RWPE2 (cell line): ENCODE measurements around the gene DHX58.
A peak's percentile ranks its signal among the peaks of the same experiment; 100 is the strongest.

Source experiments
- ATAC-seq: fragments of 200-7000 bp; cut with Tn5 transposase; 3 replicates; pipeline ENCODE4 v1.9.1; 2021; ENCODE audit warnings: low read depth
- DNase-seq: peaks from one replicate; pipeline ENCODE4 v3.0.0-alpha.2; 2020; ENCODE audit warnings: low spot score
- H3K27ac ChIP-seq: fragments of 450-650 bp; 2 replicates; pipeline ENCODE4 v1.5.1; 2017; ENCODE audit warnings: mild to moderate bottlenecking; ENCODE audit not compliant: poor library complexity, severe bottlenecking
- H3K27me3 ChIP-seq: fragments of 250-450 bp; sonication (Bioruptor Pico); 2 replicates; pipeline ENCODE4 v1.5.1; 2021; ENCODE audit warnings: mild to moderate bottlenecking, moderate library complexity; ENCODE audit not compliant: insufficient read depth, poor library complexity, severe bottlenecking
- H3K36me3 ChIP-seq: fragments of 250-450 bp; sonication (Bioruptor Pico); 2 replicates; pipeline ENCODE4 v1.5.1; 2020; ENCODE audit warnings: low read depth, mild to moderate bottlenecking, moderate library complexity
- H3K4me1 ChIP-seq: fragments of 250-450 bp; sonication (Bioruptor Pico); 2 replicates; pipeline ENCODE4 v1.5.1; 2021; ENCODE audit warnings: mild to moderate bottlenecking, moderate library complexity; ENCODE audit not compliant: insufficient read depth, poor library complexity, severe bottlenecking
- H3K4me3 ChIP-seq: fragments of 250-450 bp; sonication (Bioruptor Pico); 2 replicates; pipeline ENCODE4 v1.5.1; 2021; ENCODE audit warnings: mild to moderate bottlenecking, moderate library complexity; ENCODE audit not compliant: severe bottlenecking
- H3K9me3 ChIP-seq: fragments of 250-450 bp; sonication (Bioruptor Pico); 2 replicates; pipeline ENCODE4 v1.5.1; 2021; ENCODE audit warnings: mild to moderate bottlenecking, moderate library complexity; ENCODE audit not compliant: severe bottlenecking
- CTCF ChIP-seq: fragments of 450-650 bp; IDR thresholded peaks from one replicate; pipeline ENCODE4 v1.5.1; 2017; ENCODE audit warnings: mild to moderate bottlenecking, moderate library complexity; ENCODE audit not compliant: poor library complexity, severe bottlenecking

DHX58 gene

GRCh38 chr17:42076797-42077559, 35.5 kb downstream of the DHX58 start:
- H3K9me3 ChIP-seq: no peaks in the 10 kb centered on the region
- H3K4me1 ChIP-seq: no peaks in the 10 kb centered on the region

GRCh38 chr17:42075789-42076188, 36.7 kb downstream of the DHX58 start:
- DNase-seq (no peak), ATAC-seq (no peak)
- Histone ChIP-seq H3K27me3 (peaks cover 8% of the 10 kb centered on the region), H3K36me3 (no peaks in the 10 kb centered on the region), H3K4me3 (no peak overlapping the region), H3K4me1 (no peaks in the 10 kb centered on the region), H3K27ac (no peak overlapping the region), H3K9me3 (no peaks in the 10 kb centered on the region)
- no peak for TF ChIP-seq CTCF

More at GRCh38 chr17:42076797-42077559, 35.5 kb downstream of the DHX58 start:
- TF ChIP-seq CTCF: no peak
- Histone ChIP-seq H3K4me3 (no peak overlapping the region), H3K27me3 (peaks cover 2% of the 10 kb centered on the region), H3K27ac (no peak overlapping the region), H3K36me3 (no peaks in the 10 kb centered on the region)
- ATAC-seq (no peak), DNase-seq (no peak)

GRCh38 chr17:42072323-42073187, 40.0 kb downstream of the DHX58 start:
- DNase-seq (no peak), ATAC-seq (peak; percentile 28; the same call in 1 of the 3 replicates)
- Histone ChIP-seq H3K27ac (no peak overlapping the region), H3K4me1 (no peaks in the 10 kb centered on the region), H3K36me3 (no peaks in the 10 kb centered on the region), H3K9me3 (no peaks in the 10 kb centered on the region), H3K4me3 (no peak overlapping the region), H3K27me3 (peaks cover 8% of the 10 kb centered on the region)
- no peak for TF ChIP-seq CTCF

- Histone ChIP-seq H3K4me1 (no peaks in the 10 kb centered on the region), H3K36me3 (no peaks in the 10 kb centered on the region), H3K9me3 (no peaks in the 10 kb centered on the region), H3K4me3 (no peak overlapping the region), H3K27ac (no peak overlapping the region), H3K27me3 (peaks cover 8% of the 10 kb centered on the region)
- no peak for TF ChIP-seq CTCF
- no peak for ATAC-seq
- DNase-seq: no peak
Measured at GRCh38 chr17:42071810-42072209, 40.7 kb downstream of the DHX58 start.
